Measurements from ENCODE around the gene BCL7A. TPM values are rescaled to one million over a fixed set of nuclear protein-coding genes. Genes with fewer than 3 reads are reported as not detected.

The BCL7A gene
- total RNA-seq, 4 donors from 2014 or later, result 15.9 to 30.9 (median 22.7) TPM

DNA sequence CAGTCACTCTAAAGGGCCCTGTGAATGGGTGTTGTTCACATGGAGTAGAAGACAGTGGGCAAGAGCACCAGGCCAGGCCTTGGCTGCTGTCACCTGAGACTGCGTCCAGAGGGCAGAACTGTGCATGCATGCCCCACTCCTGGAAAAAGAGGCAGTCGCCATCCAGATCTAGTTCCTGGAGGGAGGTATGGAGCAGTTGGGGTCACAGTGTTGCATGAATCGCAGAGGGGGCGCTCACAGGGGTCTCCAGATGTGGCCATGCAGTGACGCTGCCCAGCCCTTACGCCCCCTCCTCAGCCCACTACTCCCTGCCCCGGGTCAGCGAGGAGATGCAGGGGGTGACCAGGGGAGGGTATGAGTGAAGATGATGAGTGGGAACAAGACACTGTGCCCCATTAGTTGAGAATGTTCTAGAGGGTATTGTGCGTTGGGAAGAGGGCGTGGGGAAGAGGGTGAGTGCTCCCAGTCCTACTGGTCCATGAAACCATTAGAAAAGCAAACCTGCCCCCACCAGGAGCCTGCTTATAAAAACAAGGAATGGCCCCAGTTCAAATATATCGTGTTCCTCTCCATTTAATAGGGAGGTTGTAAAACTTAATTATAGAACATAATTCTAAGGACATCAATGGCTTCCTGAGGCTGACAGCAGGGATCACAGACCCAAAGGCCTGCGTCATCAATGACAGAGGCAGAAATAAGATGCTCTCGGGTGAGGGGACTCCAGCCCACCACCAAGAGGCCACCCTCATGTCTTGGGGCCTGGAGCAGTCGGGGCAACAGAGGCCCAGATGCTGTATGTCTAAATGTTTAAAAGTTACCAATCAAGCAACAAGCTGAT, 32.2 kb upstream of the BCL7A start:
- Histone ChIP-seq H3K27ac (no peak overlapping the region), H3K36me3 (no peaks in the 10 kb centered on the region), H3K9me3 (no peaks in the 10 kb centered on the region), H3K4me3 (no peak overlapping the region), H3K27me3 (no peaks in the 10 kb centered on the region), H3K4me1 (peaks cover 4% of the 10 kb centered on the region)
- DNase-seq (ENCODE audit: low spot score in 2 of 2), result no peak
- 90% methylated on average over 12 of the region's 14 CpGs for WGBS
- TF ChIP-seq CTCF (IDR thresholded peaks at IDR 0.05) (no peak), POLR2A (IDR thresholded peaks at IDR 0.05) (no peak), POLR2AphosphoS5 (IDR thresholded peaks at IDR 0.05) (no peak), EP300 (IDR thresholded peaks at IDR 0.05) (no peak)

- no peak overlapping the region for H3K27ac ChIP-seq
- no peak overlapping the region for H3K4me3 ChIP-seq
- DNase-seq (ENCODE audit: low spot score in 2 of 2), result no peak
- H3K36me3 ChIP-seq, result no peaks in the 10 kb centered on the region
- H3K9me3 ChIP-seq, result no peaks in the 10 kb centered on the region
- no peaks in the 10 kb centered on the region for H3K27me3 ChIP-seq
- 97% methylated on average over 2 of the region's 6 CpGs for WGBS
- H3K4me1 ChIP-seq, result peaks cover 4% of the 10 kb centered on the region
- TF ChIP-seq POLR2AphosphoS5 (IDR thresholded peaks at IDR 0.05), result no peak
- no peak for TF ChIP-seq EP300 (IDR thresholded peaks at IDR 0.05)
- no peak for TF ChIP-seq POLR2A (IDR thresholded peaks at IDR 0.05)
Measured at GRCh38 chr12:121990114-121990647, 31.5 kb upstream of the BCL7A start.

DNA sequence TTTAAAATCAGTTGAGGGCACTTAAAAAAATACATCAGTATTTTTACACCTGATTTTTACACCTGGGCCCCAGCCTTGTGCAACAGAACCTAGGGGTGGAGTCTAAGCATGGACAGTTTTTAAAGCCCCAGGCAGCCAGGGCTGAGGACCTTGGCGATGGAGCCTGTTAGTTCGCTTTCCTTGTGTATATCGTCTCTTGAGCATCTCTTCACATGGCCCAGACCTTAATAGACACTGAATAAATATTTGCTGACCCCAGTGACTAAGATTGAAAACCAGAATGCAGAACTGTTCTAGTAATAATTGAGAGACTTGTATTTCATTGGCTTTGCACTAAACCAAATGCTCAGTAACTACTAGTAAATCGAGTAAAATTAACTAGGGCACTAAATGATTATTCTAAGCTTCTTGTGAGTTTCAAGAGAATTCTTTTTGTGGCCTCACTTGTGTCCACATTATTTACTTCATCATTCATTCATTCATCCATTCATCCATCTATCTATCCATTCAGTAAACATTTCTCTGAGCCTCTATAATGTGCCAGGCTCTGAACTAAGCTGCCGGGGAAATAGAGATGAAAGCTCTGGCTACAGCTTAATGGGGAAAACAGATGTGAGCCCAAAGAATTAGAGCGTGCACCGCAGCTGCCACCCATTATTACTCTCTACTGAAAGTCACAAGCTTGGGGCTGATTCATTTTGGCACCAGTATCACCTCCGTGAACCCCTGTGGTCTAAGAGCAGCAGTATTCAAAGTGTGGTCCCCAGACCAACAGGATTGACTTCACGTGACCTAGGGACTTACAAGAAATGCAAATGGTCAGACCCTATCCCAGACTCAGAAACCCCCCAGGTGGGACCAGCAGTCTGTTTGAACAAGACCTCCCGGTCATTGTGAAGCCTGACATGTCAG, 30.7 kb upstream of the BCL7A start:
- 79% methylated on average over 10 of the region's 10 CpGs for WGBS
- TF ChIP-seq CTCF (IDR thresholded peaks at IDR 0.05) (no peak), POLR2A (IDR thresholded peaks at IDR 0.05) (no peak), EP300 (IDR thresholded peaks at IDR 0.05) (no peak), POLR2AphosphoS5 (IDR thresholded peaks at IDR 0.05) (no peak)
- no peak overlapping the region for H3K27ac ChIP-seq

DNA sequence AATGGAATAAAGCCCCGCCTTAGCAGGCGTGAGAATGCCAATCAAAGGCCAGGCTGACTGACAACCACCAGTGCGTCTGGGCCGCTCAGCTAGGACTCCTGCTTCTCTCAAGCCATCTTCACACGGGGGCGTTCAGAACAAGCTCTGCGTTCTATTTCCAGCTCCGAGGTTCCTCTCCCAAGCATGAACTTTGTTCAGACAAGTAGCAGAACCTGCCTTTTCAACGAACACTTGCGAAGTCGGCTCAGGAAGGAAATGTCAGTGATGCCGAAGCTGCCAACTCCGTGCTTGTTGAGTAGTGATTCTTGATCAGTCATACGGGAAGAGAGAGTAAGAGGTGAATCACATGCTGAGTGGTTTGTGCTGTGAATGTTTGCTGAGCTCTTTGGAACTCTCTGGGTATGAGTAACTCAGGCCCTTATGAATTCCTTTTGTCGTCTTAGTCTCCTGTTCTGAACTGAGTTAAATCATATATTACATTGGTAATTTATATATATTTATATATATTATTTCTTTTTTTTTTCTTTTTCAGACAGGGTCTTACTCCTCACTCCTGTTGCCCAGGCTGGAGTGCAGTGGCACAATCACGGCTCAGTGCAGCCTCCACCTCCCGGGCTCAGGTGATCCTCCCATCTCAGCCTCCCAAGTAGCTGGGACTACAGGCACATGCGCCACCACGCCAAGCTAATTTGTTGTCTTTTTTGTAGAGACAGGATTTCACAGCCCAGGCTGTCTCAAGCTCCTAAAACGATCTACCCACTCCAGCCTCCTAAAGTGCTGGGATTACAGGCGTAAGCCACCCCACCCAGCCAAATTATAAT, 29.4 kb upstream of the BCL7A start:
- no peaks in the 10 kb centered on the region for H3K27me3 ChIP-seq
- WGBS, result 62% methylated on average over 17 of the region's 21 CpGs
- DNase-seq (ENCODE audit: low spot score in 2 of 2), result no peak

More for the DNA sequence above, 30.7 kb upstream of the BCL7A start:
- H3K36me3 ChIP-seq, result no peaks in the 10 kb centered on the region
- DNase-seq (ENCODE audit: low spot score in 2 of 2), result no peak
- H3K4me1 ChIP-seq, result peaks cover 4% of the 10 kb centered on the region
- H3K9me3 ChIP-seq, result no peaks in the 10 kb centered on the region
- no peak overlapping the region for H3K4me3 ChIP-seq
- no peaks in the 10 kb centered on the region for H3K27me3 ChIP-seq

More for the DNA sequence above, 29.4 kb upstream of the BCL7A start:
- H3K4me1 ChIP-seq, result peaks cover 4% of the 10 kb centered on the region
- peak overlapping the region; percentile 79 for H3K27ac ChIP-seq
- no peaks in the 10 kb centered on the region for H3K9me3 ChIP-seq
- H3K4me3 ChIP-seq, result no peak overlapping the region
- no peaks in the 10 kb centered on the region for H3K36me3 ChIP-seq
- TF ChIP-seq EP300 (IDR thresholded peaks at IDR 0.05) (no peak), POLR2A (IDR thresholded peaks at IDR 0.05) (no peak), CTCF (IDR thresholded peaks at IDR 0.05) (no peak), POLR2AphosphoS5 (IDR thresholded peaks at IDR 0.05) (no peak)

All from suprapubic skin (tissue), 4 donors.